Activated T-cell treated with anti-CD3 and anti-CD28 coated beads, Interleukin-2, amount 50 U/mL, for 72 hours (primary cell): ENCODE measurements around the gene OR52N2. TPM values are rescaled to one million over a fixed set of nuclear protein-coding genes. Genes with fewer than 3 reads are reported as not detected.

Experiments
- ATAC-seq, 2 donors: fragments of 150-1000 bp; cut with Tn5 transposase; replicated peaks in 1 of 2; 2 replicates each; pipeline ENCODE4 v1.10.0; 2021; ENCODE audit warnings: moderate library complexity in 2 of 2, mild to moderate bottlenecking in 1 of 2
- DNase-seq, 2 donors: peaks; one replicate each; pipeline ENCODE4 v3.0.0; 2021 to 2022; ENCODE audit warnings: mixed read lengths in 1 of 2
- H3K27ac Mint-ChIP-seq: one replicate; pipeline ENCODE4 v1.8.0; 2022; ENCODE audit warnings: mild to moderate bottlenecking, moderate library complexity, mixed read lengths
- H3K27me3 Mint-ChIP-seq: one replicate; pipeline ENCODE4 v1.8.0; 2022; ENCODE audit warnings: low read depth, mixed read lengths
- H3K36me3 Mint-ChIP-seq, 2 donors: one replicate each; pipeline ENCODE4 v1.8.0; 2022; ENCODE audit warnings: mixed read lengths in 2 of 2, mild to moderate bottlenecking in 1 of 2; ENCODE audit not compliant: insufficient read depth in 2 of 2
- H3K4me1 Mint-ChIP-seq: one replicate; pipeline ENCODE4 v1.8.0; 2022; ENCODE audit warnings: low read depth, mixed read lengths
- H3K4me3 Mint-ChIP-seq, 2 donors: one replicate each; pipeline ENCODE4 v1.8.0; 2022; ENCODE audit warnings: mild to moderate bottlenecking in 2 of 2, mixed read lengths in 2 of 2, moderate library complexity in 2 of 2
- H3K9me3 Mint-ChIP-seq, 2 donors: one replicate each; pipeline ENCODE4 v1.8.0; 2022; ENCODE audit warnings: mixed read lengths in 2 of 2
- total RNA-seq, 2 donors: library from RNA; stranded (reverse); gene quantifications; one replicate each; pipeline ENCODE4 v1.2.3, GENCODE V29; 2022

The OR52N2 gene
- total RNA-seq: not detected

GRCh38 chr11:5808500-5809121 lies at the start of gene OR52N2:
OR52N2 (plus strand) TSS chr11:5808924; CDS start chr11:5820336, 11,412 bp downstream.
- peaks cover 2 to 3% of the 10 kb centered on the region in 2 donors for H3K36me3 Mint-ChIP-seq
- ATAC-seq: peak; percentile 92
- peaks cover 22% of the 10 kb centered on the region for H3K27me3 Mint-ChIP-seq

GRCh38 chr11:5767056-5767455 lies 41.7 kb upstream of the OR52N2 start:
- H3K27me3 Mint-ChIP-seq: no peaks in the 10 kb centered on the region
- no peak overlapping the region for H3K4me3 Mint-ChIP-seq
- H3K36me3 Mint-ChIP-seq: no peaks in the 10 kb centered on the region
- no peaks in the 10 kb centered on the region for H3K9me3 Mint-ChIP-seq
- no peak overlapping the region for H3K27ac Mint-ChIP-seq
- no peaks in the 10 kb centered on the region for H3K4me1 Mint-ChIP-seq
- no peak for DNase-seq
- no peak for ATAC-seq

More at GRCh38 chr11:5808500-5809121, at the start of gene OR52N2:
- Mint-ChIP-seq H3K27ac (peak within 1 kb of the TSS; percentile 71), H3K9me3 (peaks cover 3% of the 10 kb centered on the region in 2 donors), H3K4me3 (peak within 1 kb of the TSS; percentile 76 to 91), H3K4me1 (peaks cover 12% of the 10 kb centered on the region)
- peak; percentile 71 to 79 for DNase-seq

DNA sequence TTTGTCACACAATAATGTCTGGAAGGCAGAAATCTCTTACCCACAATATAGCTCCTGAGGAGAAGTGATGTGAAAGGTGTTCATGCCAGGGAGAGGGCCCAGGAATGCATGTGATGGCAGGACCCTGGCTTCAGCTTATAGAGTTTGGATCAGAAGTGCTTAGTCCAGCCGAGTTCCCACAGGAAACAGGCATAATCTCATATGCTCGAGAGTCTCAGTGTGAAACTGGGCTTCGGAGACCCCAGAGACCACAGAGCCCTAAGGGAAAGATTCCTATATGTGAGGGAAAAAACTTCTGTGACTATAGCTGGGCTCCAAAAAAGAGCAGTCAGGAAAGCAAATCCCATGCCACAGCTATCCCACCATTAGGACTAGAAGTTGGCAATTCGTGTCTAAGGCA lies 25.5 kb upstream of the OR52N2 start, which contains the start of gene OR52N5:
Gene OR52N5 (minus strand): TSS at position 101 of the 400 bp plus-strand sequence. CDS start 4,721 bp downstream, outside the sequence.
- DNase-seq (no peak), ATAC-seq (no peak)
- no peak within 1 kb of the TSS for H3K4me3 Mint-ChIP-seq
- H3K36me3 Mint-ChIP-seq: no peaks in the 10 kb centered on the region
- no peaks in the 10 kb centered on the region for H3K4me1 Mint-ChIP-seq
- peaks cover 9% of the 10 kb centered on the region for H3K27me3 Mint-ChIP-seq
- H3K27ac Mint-ChIP-seq: no peak within 1 kb of the TSS
- no peaks in the 10 kb centered on the region for H3K9me3 Mint-ChIP-seq

- no peak within 1 kb of the TSS for H3K27ac Mint-ChIP-seq
- H3K4me1 Mint-ChIP-seq: no peaks in the 10 kb centered on the region
- ATAC-seq (no peak), DNase-seq (no peak)
- H3K36me3 Mint-ChIP-seq: no peaks in the 10 kb centered on the region
- no peak within 1 kb of the TSS for H3K4me3 Mint-ChIP-seq
- no peaks in the 10 kb centered on the region for H3K9me3 Mint-ChIP-seq
- H3K27me3 Mint-ChIP-seq: no peaks in the 10 kb centered on the region
Observed at GRCh38 chr11:5791165-5791564, 17.6 kb upstream of the OR52N2 start, which contains the start of gene OR52N1. OR52N1 (minus strand) TSS chr11:5791265; CDS start chr11:5788816, 2,449 bp downstream.

- Mint-ChIP-seq H3K36me3 (no peaks in the 10 kb centered on the region), H3K9me3 (no peaks in the 10 kb centered on the region)
Observed at GRCh38 chr11:5796541-5796940, 12.2 kb upstream of the OR52N2 start.

DNA sequence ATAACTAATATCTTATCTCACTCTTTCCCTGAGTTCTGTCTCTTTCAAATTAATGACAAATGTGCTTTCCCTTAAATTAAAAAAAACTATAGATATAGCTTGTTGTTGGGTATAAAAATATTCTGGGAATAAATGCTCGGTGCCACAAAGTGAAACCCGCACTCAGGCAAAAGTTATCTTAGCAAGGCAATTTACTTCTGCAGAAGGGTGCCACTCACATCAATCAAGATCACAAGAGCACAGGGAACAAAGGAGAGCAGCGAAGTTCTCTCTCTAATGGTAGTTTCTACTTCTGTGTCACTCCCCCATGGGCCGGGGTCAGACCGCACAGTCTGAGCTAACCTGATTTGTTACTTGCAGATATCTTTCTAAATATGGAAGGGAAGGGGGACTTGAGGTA lies 4.7 kb upstream of the OR52N2 start:
- Mint-ChIP-seq H3K27me3 (peaks cover 29% of the 10 kb centered on the region), H3K36me3 (peaks cover 2 to 5% of the 10 kb centered on the region in 2 donors), H3K4me3 (no peak overlapping the region), H3K4me1 (peaks cover 5% of the 10 kb centered on the region), H3K9me3 (peaks cover 3 to 5% of the 10 kb centered on the region in 2 donors), H3K27ac (no peak overlapping the region)
- no peak for ATAC-seq
- no peak for DNase-seq

More at GRCh38 chr11:5796541-5796940, 12.2 kb upstream of the OR52N2 start:
- Mint-ChIP-seq H3K4me1 (no peaks in the 10 kb centered on the region), H3K4me3 (no peak overlapping the region), H3K27ac (no peak overlapping the region), H3K27me3 (peaks cover 16% of the 10 kb centered on the region)
- DNase-seq: no peak
- no peak for ATAC-seq

DNA sequence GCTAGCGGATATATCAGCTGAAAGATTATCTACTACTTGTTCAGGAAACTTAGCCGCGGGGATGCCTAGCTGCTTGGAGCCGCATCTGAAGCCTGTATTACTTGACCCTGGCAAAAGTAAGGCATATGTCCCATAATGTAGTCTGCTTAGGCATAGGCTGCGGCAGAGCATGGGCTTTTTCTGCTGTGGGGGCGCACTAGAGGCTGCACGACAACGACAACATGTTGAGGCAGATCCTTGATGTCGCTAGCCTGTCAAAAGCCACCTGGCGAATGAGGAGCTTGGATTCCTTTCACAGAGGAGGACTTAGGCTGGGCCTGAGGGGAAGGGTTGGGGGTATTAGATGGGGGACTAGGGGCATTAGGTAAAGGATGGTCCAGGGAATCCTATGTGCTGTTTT lies 1.1 kb upstream of the OR52N2 start:
- Mint-ChIP-seq H3K4me3 (no peak overlapping the region), H3K4me1 (peaks cover 12% of the 10 kb centered on the region), H3K36me3 (peaks cover 2 to 5% of the 10 kb centered on the region in 2 donors), H3K27ac (no peak overlapping the region), H3K9me3 (peaks cover 3 to 5% of the 10 kb centered on the region in 2 donors), H3K27me3 (peaks cover 29% of the 10 kb centered on the region)
- no peak for DNase-seq
- no peak for ATAC-seq

- H3K27ac Mint-ChIP-seq: peak overlapping the region; percentile 71
- ATAC-seq (peak; percentile 57 to 62), DNase-seq (peak; percentile 7)
- peaks cover 2% of the 10 kb centered on the region in 2 donors for H3K9me3 Mint-ChIP-seq
- peaks cover 12% of the 10 kb centered on the region for H3K4me1 Mint-ChIP-seq
- peak overlapping the region; percentile 76 to 91 for H3K4me3 Mint-ChIP-seq
- peaks cover 21% of the 10 kb centered on the region for H3K27me3 Mint-ChIP-seq
- peaks cover 2% of the 10 kb centered on the region in 2 donors for H3K36me3 Mint-ChIP-seq
Observed at GRCh38 chr11:5809122-5809519, 397 bp downstream of the OR52N2 start.

DNA sequence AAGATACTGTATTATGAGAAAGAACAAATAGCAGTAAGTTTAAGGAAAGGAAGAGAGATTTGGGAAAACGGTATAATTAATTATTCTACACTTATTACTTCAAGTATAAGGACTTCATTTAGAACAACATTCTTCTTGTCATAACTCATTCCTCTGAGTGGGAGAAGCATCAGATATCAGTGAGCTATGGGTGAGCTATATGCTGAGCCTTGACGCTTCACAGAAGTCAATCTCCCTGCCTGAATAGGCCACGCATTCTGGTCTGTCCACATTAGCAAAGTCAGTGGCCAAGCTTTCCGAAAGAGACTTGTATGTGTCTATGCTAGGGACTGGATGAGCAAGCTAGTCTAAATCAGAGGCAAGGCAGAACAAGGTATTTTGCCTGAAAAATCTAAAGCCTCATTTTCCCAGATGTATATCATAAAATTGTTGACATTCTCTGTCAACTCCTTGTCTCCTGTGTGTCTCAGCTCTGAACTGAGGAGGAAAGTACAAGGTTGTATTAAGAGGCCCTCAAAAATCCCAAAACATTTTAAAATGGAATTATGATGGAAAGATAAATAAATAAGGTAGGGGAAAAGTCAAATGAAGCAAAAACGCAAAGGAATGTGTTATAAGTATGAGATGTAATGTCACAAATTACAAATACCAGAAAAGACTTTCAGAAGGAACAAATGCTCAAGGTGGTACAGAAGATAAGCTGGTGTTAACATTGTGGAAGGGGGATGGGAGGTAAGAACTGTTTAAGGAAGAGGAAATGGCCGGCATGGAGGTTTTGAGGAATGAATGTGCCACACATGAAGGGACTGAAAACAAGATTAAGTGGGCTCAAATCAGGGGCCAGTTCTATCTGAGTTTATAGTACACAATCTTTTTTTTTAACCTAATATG lies 1.4 kb downstream of the OR52N2 start:
- H3K27ac Mint-ChIP-seq: peak overlapping the region; percentile 9
- H3K4me3 Mint-ChIP-seq: peak overlapping the region in 1 of 2 donors; percentile 76
- H3K27me3 Mint-ChIP-seq: peaks cover 16% of the 10 kb centered on the region

DNA sequence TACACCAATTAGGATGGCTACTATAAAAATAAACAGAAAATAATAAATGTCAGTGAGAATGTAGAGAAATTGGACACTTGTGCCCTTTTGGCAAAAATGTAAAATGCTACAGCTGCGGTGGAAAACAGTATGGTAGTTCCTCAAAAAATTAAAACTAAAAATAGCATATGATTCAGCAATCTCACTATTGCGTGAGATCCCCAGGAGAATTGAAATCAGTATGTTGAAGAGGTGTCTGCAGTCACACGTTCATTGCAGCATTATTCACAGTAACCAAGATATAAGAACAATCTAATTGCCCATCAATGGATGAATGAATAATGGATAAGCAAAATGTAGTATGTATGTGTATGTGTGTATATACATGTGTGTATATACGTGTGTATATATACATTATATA lies 6.8 kb downstream of the OR52N2 start:
- DNase-seq: no peak

More for the DNA sequence above, 1.4 kb downstream of the OR52N2 start:
- no peak for DNase-seq
- ATAC-seq: no peak
- Mint-ChIP-seq H3K9me3 (no peaks in the 10 kb centered on the region), H3K4me1 (peaks cover 16% of the 10 kb centered on the region), H3K36me3 (no peaks in the 10 kb centered on the region)

DNA sequence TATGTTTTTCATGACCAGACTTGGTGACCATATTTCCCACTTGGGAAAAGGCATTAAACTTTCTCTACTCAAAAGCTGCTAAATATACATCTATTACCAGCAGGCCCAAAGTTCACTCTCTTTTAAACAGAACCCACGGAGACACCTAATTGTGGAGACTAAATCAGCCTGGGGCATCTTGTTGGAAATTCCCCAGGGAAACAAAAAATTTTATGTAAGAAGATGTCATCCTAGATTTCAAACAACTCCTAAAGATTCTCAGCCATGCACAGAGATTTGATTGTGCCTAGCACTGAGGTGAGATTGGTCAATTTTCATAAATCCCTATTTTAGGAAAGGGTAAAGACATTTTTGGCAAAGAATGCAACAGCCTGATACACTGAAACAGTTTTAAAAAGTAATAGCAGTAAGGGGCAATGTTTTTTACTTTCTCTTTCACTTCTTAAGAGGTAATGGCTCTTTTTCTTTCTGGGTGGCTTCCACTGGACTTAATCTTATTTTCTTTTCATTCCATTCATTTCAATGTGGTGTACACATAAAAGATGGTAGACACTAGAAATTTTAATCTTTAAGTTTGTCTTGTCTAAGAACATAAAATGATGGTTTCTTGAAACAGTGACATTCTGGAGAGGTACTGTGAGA lies 9.6 kb downstream of the OR52N2 start:
- H3K36me3 Mint-ChIP-seq: no peaks in the 10 kb centered on the region
- no peak for DNase-seq
- H3K4me1 Mint-ChIP-seq: peaks cover 5% of the 10 kb centered on the region
- H3K27me3 Mint-ChIP-seq: no peaks in the 10 kb centered on the region
- ATAC-seq: no peak
- peak overlapping the region; percentile 43 to 90 for H3K4me3 Mint-ChIP-seq
- H3K27ac Mint-ChIP-seq: peak overlapping the region; percentile 89
- peaks cover 0 to 2% of the 10 kb centered on the region in 2 donors for H3K9me3 Mint-ChIP-seq

More for the DNA sequence above, 6.8 kb downstream of the OR52N2 start:
- Mint-ChIP-seq H3K36me3 (no peaks in the 10 kb centered on the region), H3K27ac (peak overlapping the region; percentile 44), H3K9me3 (no peaks in the 10 kb centered on the region), H3K4me3 (no peak overlapping the region), H3K4me1 (peaks cover 5% of the 10 kb centered on the region), H3K27me3 (no peaks in the 10 kb centered on the region)
- ATAC-seq: no peak

DNA sequence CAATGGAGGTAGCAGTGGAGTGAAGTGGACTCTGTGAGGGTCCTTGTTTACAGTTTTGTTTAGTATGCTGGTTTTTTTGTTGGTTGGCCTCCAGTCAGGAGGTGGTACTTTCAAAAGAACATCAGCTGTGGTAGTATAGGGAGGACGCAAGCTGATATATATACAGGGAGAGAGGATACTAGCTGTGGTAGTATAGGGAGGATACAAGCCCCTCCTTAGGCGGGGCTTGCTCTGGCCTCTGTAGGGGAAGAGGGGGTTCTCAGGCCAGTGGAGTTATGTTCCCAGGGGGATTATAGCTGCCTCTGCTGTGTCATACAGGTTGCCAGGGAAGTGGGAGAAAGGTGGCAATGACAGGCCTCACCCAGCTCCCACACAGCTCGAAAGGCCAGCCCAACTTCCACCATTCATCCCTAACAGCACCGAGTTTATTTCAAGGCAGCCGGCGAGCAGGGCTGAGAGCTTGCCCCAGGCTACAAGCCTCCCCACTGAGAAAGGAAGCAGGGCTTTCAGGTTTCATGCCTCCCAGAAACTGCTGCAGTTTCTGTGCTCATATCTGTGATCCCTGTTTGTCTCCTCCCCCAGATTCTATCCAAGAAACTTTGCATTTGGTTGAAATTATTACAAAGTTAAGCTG lies 22.6 kb downstream of the OR52N2 start:
- H3K27me3 Mint-ChIP-seq: peaks cover 8% of the 10 kb centered on the region
- H3K27ac Mint-ChIP-seq: no peak overlapping the region
- H3K9me3 Mint-ChIP-seq: no peaks in the 10 kb centered on the region
- H3K36me3 Mint-ChIP-seq: no peaks in the 10 kb centered on the region
- no peaks in the 10 kb centered on the region for H3K4me1 Mint-ChIP-seq
- ATAC-seq (no peak), DNase-seq (no peak)
- H3K4me3 Mint-ChIP-seq: no peak overlapping the region
